ENCODE measurements around the gene PNKP.
A peak's percentile ranks its signal among the peaks of the same experiment; 100 is the strongest.

Gene PNKP

GRCh38 chr19:49894011-49894664 lies 26.8 kb upstream of the PNKP start:
- no peak overlapping the region for H3K27ac ChIP-seq
- no peak for TF ChIP-seq CTCF (conservative IDR thresholded peaks at IDR 0.05)
- TF ChIP-seq ZFX (IDR thresholded peaks at IDR 0.05) = no peak

- no peak overlapping the region for H3K27ac ChIP-seq
- TF ChIP-seq CTCF (conservative IDR thresholded peaks at IDR 0.05) = no peak
Observed at GRCh38 chr19:49892716-49893115, 25.3 kb upstream of the PNKP start.

- TF ChIP-seq ZFX (IDR thresholded peaks at IDR 0.05) (no peak), CTCF (conservative IDR thresholded peaks at IDR 0.05) (no peak)
- H3K27ac ChIP-seq = no peak overlapping the region
Observed at GRCh38 chr19:49891393-49891792, 24.0 kb upstream of the PNKP start.

GRCh38 chr19:49890349-49891311 lies 23.3 kb upstream of the PNKP start:
- H3K27ac ChIP-seq = peak overlapping the region; percentile 72
- TF ChIP-seq ZFX (IDR thresholded peaks at IDR 0.05) (0 out of 2 replicates have a peak, but pooled peaks have one; percentile 3), CTCF (conservative IDR thresholded peaks at IDR 0.05) (no peak; the same call in 1 of the 2 replicates)

GRCh38 chr19:49889687-49890348 lies 22.4 kb upstream of the PNKP start:
- H3K27ac ChIP-seq = peak overlapping the region; percentile 72
- TF ChIP-seq ZFX (IDR thresholded peaks at IDR 0.05) (peak; percentile 15; the same call in 1 of the 2 replicates), CTCF (conservative IDR thresholded peaks at IDR 0.05) (peak; percentile 87)

GRCh38 chr19:49889038-49889686 lies 21.8 kb upstream of the PNKP start:
- no peak for TF ChIP-seq CTCF (conservative IDR thresholded peaks at IDR 0.05)
- TF ChIP-seq ZFX (IDR thresholded peaks at IDR 0.05) = no peak
- H3K27ac ChIP-seq = peak overlapping the region; percentile 72

Measured in C4-2B (cell line).